HepG2 (cell line): Measurements from ENCODE around the gene MAP3K3. TPM values are rescaled to one million over a fixed set of nuclear protein-coding genes. Genes with fewer than 3 reads are reported as not detected.

Experiments used
- CCAR2 ChIP-seq: fragments of 200-400 bp; formaldehyde crosslinking; optimal IDR thresholded peaks from 2 replicates; pipeline ENCODE3; 2018; ENCODE audit warnings: low read depth, mild to moderate bottlenecking, low read length, moderate library complexity
- NCOR1 ChIP-seq: fragments of 200-600 bp; sonication (generic); IDR thresholded peaks from 2 replicates; pipeline ENCODE4 v1.7.0; 2017; ENCODE audit warnings: antibody characterized with exemption, low read length, borderline replicate concordance
- SAP130 ChIP-seq: IDR thresholded peaks from 2 replicates; pipeline ENCODE4 v1.6.1; 2016; ENCODE audit warnings: low read depth
- SP1 ChIP-seq, 2 experiments: fragments of 450-650 bp in 1 of 2; sonication (generic) in 1 of 2; formaldehyde crosslinking in 1 of 2; IDR thresholded peaks; 2 replicates each; pipeline versions ENCODE4 v1.4.0 to v1.6.1; 2016 to 2020; ENCODE audit warnings: missing genetic modification reagents in 1 of 2
- TCF12 ChIP-seq, 2 experiments: fragments of 450-650 bp in 1 of 2; sonication (generic) in 1 of 2; formaldehyde crosslinking in 1 of 2; IDR thresholded peaks; 2 replicates each; pipeline versions ENCODE4 v1.6.1 to v1.8.0; 2017 to 2022; ENCODE audit warnings: antibody characterized with exemption in 1 of 2, mild to moderate bottlenecking in 1 of 2, missing genetic modification reagents in 1 of 2, moderate library complexity in 1 of 2
- TRIM24 ChIP-seq: sonication (generic); formaldehyde crosslinking; IDR thresholded peaks from 2 replicates; pipeline ENCODE4 v1.8.0; 2022; ENCODE audit warnings: mild to moderate bottlenecking, missing genetic modification reagents
- U2AF1 ChIP-seq: fragments of 200-400 bp; formaldehyde crosslinking; optimal IDR thresholded peaks from 2 replicates; pipeline ENCODE3; 2017; ENCODE audit warnings: mild to moderate bottlenecking, low read depth, low read length
- UBTF ChIP-seq: sonication (generic); formaldehyde crosslinking; IDR thresholded peaks from 2 replicates; pipeline ENCODE4 v1.4.0; 2020; ENCODE audit warnings: mild to moderate bottlenecking, missing genetic modification reagents
- ZC3H13 ChIP-seq: sonication (generic); formaldehyde crosslinking; IDR thresholded peaks from 2 replicates; pipeline ENCODE4 v1.8.1; 2023; ENCODE audit warnings: mild to moderate bottlenecking, missing genetic modification reagents, moderate library complexity
- ZNF430 ChIP-seq: sonication (generic); formaldehyde crosslinking; IDR thresholded peaks from 2 replicates; pipeline ENCODE4 v1.9.0; 2021; ENCODE audit warnings: mild to moderate bottlenecking, missing genetic modification reagents
- ZNF570 ChIP-seq: sonication (generic); formaldehyde crosslinking; IDR thresholded peaks from 2 replicates; pipeline ENCODE4 v1.4.0; 2020; ENCODE audit warnings: mild to moderate bottlenecking, missing genetic modification reagents, borderline replicate concordance
- ZNF746 ChIP-seq: sonication (generic); formaldehyde crosslinking; IDR thresholded peaks from 2 replicates; pipeline ENCODE4 v1.8.0; 2022; ENCODE audit warnings: mild to moderate bottlenecking, missing genetic modification reagents
- ZXDC ChIP-seq: sonication (generic); formaldehyde crosslinking; IDR thresholded peaks from 2 replicates; pipeline ENCODE4 v1.5.0; 2020; ENCODE audit warnings: mild to moderate bottlenecking, missing genetic modification reagents
- polyA plus RNA-seq, 8 experiments: library from polyadenylated mRNA; depleted of rRNA in 3 of 8; stranded (reverse) in 7 of 8; unstranded in 1 of 8; fragments of >200 nt; fragmentation: Illumina TruSeq in 4 of 8; extraction: Trizol in 4 of 8; gene quantifications; 2 replicates each; pipeline versions ENCODE4 v1.2.1 to v1.2.3, GENCODE V29; 2011 to 2016; ENCODE audit warnings: low read depth in 4 of 8, missing spikeins in 1 of 8, mixed read lengths in 1 of 8; ENCODE audit not compliant: insufficient read depth in 1 of 8
- total RNA-seq, 5 experiments: library from RNA; depleted of rRNA; stranded (reverse); fragments of >200 nt; fragmentation: Illumina TruSeq; extraction: Trizol; gene quantifications; 2 replicates each; pipeline ENCODE4 v1.2.3, GENCODE V29; 2016; ENCODE audit warnings: low read depth in 1 of 5
- TF ChIP-seq, protein P1 (sequence below): sonication (generic); formaldehyde crosslinking; IDR thresholded peaks from 2 replicates; pipeline ENCODE4 v1.8.1; 2023; ENCODE audit warnings: missing genetic modification reagents, inconsistent platforms, borderline replicate concordance
- TF ChIP-seq, protein P2 (sequence below): sonication (generic); formaldehyde crosslinking; IDR thresholded peaks from 2 replicates; pipeline ENCODE4 v1.4.0; 2020; ENCODE audit warnings: mild to moderate bottlenecking, missing genetic modification reagents

The MAP3K3 gene
- total and polyA plus RNA-seq, 2 of the 13 experiments (the other 11 are each of a cell fraction or from before 2014, with no cell fraction given): 17.7 to 21.8 TPM

DNA sequence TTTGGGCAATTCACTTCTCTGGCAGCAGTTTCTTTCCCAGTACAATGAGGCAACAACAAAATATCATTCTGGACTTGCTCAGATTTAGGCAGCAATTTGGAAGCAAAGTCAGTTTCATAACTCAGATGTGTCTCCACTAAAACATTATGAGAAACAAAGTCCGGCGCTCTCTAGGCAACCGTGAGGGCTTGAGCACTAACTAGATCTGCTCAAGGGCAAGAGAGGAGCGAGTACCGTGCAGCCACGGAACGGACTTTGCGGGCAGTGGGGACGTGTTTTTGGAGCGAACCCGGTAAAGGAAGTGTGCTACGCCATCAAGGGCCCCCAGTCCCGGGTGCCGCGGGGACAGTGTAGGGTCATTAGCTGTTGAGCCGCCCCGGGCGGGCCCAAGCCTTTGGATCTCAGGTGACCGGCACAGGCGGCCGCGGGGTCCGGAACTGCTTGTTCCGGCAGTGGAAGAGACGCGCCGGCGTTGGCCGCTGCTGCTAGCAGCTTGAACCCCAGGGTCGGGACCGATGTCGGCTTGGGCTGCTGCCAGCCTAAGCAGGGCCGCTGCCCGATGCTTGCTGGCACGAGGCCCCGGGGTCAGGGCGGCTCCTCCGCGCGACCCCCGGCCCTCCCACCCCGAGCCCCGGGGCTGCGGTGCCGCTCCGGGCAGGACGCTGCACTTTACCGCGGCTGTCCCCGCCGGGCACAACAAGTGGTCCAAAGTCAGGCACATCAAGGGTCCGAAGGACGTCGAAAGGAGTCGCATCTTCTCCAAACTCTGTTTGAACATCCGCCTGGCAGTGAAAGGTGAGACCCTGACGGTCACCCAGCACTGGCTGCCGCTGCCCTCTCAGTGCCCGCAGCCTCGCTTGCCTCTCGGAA, 21.4 kb upstream of the MAP3K3 start, which contains the start of gene TACO1 (continued):
- TF ChIP-seq ZNF746 (CRISPR knock-in tag) (no peak; the same call in 1 of the 2 replicates), UBTF (CRISPR knock-in tag) (peak; percentile 97), ZNF430 (peak; percentile 83), SAP130 (CRISPR knock-in tag) (peak; percentile 96), ZXDC (CRISPR knock-in tag) (peak; percentile 92), ZC3H13 (CRISPR knock-in tag) (peak; percentile 93), ZNF570 (CRISPR knock-in tag) (no peak), NCOR1 (peak; percentile 82; the same call in 1 of the 2 replicates), TCF12 (IDR thresholded peaks at IDR 0.05) (no peak), TCF12 (CRISPR knock-in tag; IDR thresholded peaks at IDR 0.05) (peak; percentile 88), SP1 (IDR thresholded peaks at IDR 0.05) (no peak), SP1 (CRISPR knock-in tag; IDR thresholded peaks at IDR 0.05) (peak; percentile 94), CCAR2 (peak; percentile 98), U2AF1 (peak; percentile 95), TRIM24 (CRISPR knock-in tag) (no peak)
- TF ChIP-seq, protein P1, sequence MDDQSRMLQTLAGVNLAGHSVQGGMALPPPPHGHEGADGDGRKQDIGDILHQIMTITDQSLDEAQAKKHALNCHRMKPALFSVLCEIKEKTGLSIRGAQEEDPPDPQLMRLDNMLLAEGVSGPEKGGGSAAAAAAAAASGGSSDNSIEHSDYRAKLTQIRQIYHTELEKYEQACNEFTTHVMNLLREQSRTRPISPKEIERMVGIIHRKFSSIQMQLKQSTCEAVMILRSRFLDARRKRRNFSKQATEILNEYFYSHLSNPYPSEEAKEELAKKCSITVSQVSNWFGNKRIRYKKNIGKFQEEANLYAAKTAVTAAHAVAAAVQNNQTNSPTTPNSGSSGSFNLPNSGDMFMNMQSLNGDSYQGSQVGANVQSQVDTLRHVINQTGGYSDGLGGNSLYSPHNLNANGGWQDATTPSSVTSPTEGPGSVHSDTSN (CRISPR knock-in tag): peak; percentile 71; the same call in 1 of the 2 replicates
- TF ChIP-seq, protein P2, sequence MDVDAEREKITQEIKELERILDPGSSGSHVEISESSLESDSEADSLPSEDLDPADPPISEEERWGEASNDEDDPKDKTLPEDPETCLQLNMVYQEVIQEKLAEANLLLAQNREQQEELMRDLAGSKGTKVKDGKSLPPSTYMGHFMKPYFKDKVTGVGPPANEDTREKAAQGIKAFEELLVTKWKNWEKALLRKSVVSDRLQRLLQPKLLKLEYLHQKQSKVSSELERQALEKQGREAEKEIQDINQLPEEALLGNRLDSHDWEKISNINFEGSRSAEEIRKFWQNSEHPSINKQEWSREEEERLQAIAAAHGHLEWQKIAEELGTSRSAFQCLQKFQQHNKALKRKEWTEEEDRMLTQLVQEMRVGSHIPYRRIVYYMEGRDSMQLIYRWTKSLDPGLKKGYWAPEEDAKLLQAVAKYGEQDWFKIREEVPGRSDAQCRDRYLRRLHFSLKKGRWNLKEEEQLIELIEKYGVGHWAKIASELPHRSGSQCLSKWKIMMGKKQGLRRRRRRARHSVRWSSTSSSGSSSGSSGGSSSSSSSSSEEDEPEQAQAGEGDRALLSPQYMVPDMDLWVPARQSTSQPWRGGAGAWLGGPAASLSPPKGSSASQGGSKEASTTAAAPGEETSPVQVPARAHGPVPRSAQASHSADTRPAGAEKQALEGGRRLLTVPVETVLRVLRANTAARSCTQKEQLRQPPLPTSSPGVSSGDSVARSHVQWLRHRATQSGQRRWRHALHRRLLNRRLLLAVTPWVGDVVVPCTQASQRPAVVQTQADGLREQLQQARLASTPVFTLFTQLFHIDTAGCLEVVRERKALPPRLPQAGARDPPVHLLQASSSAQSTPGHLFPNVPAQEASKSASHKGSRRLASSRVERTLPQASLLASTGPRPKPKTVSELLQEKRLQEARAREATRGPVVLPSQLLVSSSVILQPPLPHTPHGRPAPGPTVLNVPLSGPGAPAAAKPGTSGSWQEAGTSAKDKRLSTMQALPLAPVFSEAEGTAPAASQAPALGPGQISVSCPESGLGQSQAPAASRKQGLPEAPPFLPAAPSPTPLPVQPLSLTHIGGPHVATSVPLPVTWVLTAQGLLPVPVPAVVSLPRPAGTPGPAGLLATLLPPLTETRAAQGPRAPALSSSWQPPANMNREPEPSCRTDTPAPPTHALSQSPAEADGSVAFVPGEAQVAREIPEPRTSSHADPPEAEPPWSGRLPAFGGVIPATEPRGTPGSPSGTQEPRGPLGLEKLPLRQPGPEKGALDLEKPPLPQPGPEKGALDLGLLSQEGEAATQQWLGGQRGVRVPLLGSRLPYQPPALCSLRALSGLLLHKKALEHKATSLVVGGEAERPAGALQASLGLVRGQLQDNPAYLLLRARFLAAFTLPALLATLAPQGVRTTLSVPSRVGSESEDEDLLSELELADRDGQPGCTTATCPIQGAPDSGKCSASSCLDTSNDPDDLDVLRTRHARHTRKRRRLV (CRISPR knock-in tag): peak; percentile 66
